Gastroesophageal sphincter (tissue), 4 donors: Measurements from ENCODE around the gene CRYBG1. TPM values are rescaled to one million over a fixed set of nuclear protein-coding genes. Genes with fewer than 3 reads are reported as not detected.

Experiments used
- ATAC-seq: fragments of 150-250 bp; one replicate; pipeline ENCODE4 v1.9.1; 2016; ENCODE audit warnings: mild to moderate bottlenecking, moderate library complexity
- H3K27ac ChIP-seq, 4 donors: fragments of 200-600 bp; sonication (generic) in 3 of 4; 1 replicate in 3 of 4; 2 replicates in 1 of 4; pipeline ENCODE4 v1.5.1; 2016 to 2019
- H3K27me3 ChIP-seq: fragments of 200-600 bp; sonication (generic); one replicate; pipeline ENCODE4 v1.5.1; 2019
- H3K36me3 ChIP-seq, 2 donors: fragments of 200-600 bp; sonication (generic); one replicate each; pipeline ENCODE4 v1.5.1; 2019; ENCODE audit warnings: control low read depth in 1 of 2
- H3K4me1 ChIP-seq, 3 donors: fragments of 200-600 bp; sonication (generic); 1 replicate in 2 of 3; 2 replicates in 1 of 3; pipeline ENCODE4 v1.5.1; 2016 to 2019; ENCODE audit warnings: control low read depth in 2 of 3
- H3K4me3 ChIP-seq, 2 donors: fragments of 200-600 bp; sonication (generic); one replicate each; pipeline ENCODE4 v1.5.1; 2019; ENCODE audit warnings: mild to moderate bottlenecking in 1 of 2, moderate library complexity in 1 of 2
- H3K9me3 ChIP-seq, 3 donors: fragments of 200-600 bp; sonication (generic); one replicate each; pipeline ENCODE4 v1.5.1; 2017 to 2019; ENCODE audit warnings: control low read depth in 2 of 3
- CTCF ChIP-seq, 4 experiments: fragments of 200-600 bp in 2 of 4; fragments of 450-650 bp in 2 of 4; sonication (generic) in 1 of 4; IDR thresholded peaks; one replicate each; pipeline ENCODE4 v1.5.1; 2017 to 2019; ENCODE audit warnings: antibody characterized with exemption in 4 of 4, mild to moderate bottlenecking in 2 of 4, moderate library complexity in 2 of 4
- EP300 ChIP-seq: sonication (generic); formaldehyde crosslinking; IDR thresholded peaks from one replicate; pipeline ENCODE4 v1.6.1; 2017; ENCODE audit warnings: antibody characterized with exemption, mild to moderate bottlenecking
- POLR2A ChIP-seq, 2 donors: fragments of 450-650 bp; IDR thresholded peaks; one replicate each; pipeline ENCODE4 v1.6.1; 2017; ENCODE audit warnings: antibody characterized with exemption in 2 of 2, mild to moderate bottlenecking in 2 of 2, moderate library complexity in 1 of 2
- POLR2AphosphoS5 ChIP-seq: sonication (generic); formaldehyde crosslinking; IDR thresholded peaks from one replicate; pipeline ENCODE4 v1.6.1; 2017; ENCODE audit warnings: antibody characterized with exemption
- WGBS, 2 donors: methylation state at CpG; one replicate each; pipeline ENCODE4 v1.1.5; 2018; ENCODE audit warnings: low coverage in 1 of 2; 5-methylcytosine and 5-hydroxymethylcytosine counted together
- total RNA-seq, 4 donors: library from RNA; depleted of rRNA; stranded (reverse); fragments of >200 nt; gene quantifications; one replicate each; pipeline ENCODE4 v1.1.0, GENCODE V29; 2016

The CRYBG1 gene
- total RNA-seq, 4 donors from 2014 or later, result 3.1 to 10.8 (median 4.1) TPM

- Histone ChIP-seq H3K27ac (no peak overlapping the region), H3K27me3 (no peaks in the 10 kb centered on the region), H3K9me3 (no peaks in the 10 kb centered on the region), H3K4me1 (no peaks in the 10 kb centered on the region), H3K4me3 (no peak overlapping the region), H3K36me3 (peaks cover 0 to 5% of the 10 kb centered on the region in 2 donors)
- no peak for ATAC-seq
- WGBS, 2 donors, result 50 to 66% methylated on average over 6 to 7 of the region's 7 CpGs
- TF ChIP-seq POLR2AphosphoS5, result no peak
- no peak for TF ChIP-seq CTCF (IDR thresholded peaks at IDR 0.05)
- TF ChIP-seq EP300, result no peak
- no peak for TF ChIP-seq POLR2A (IDR thresholded peaks at IDR 0.05)
Observed at GRCh38 chr6:106525107-106525881, 164.8 kb downstream of the CRYBG1 start.

- peaks cover 0 to 5% of the 10 kb centered on the region in 2 donors for H3K36me3 ChIP-seq
- no peak overlapping the region for H3K27ac ChIP-seq
- no peak for ATAC-seq
- H3K27me3 ChIP-seq, result no peaks in the 10 kb centered on the region
- H3K9me3 ChIP-seq, result no peaks in the 10 kb centered on the region
- TF ChIP-seq POLR2AphosphoS5 (no peak), EP300 (no peak), POLR2A (IDR thresholded peaks at IDR 0.05) (no peak), CTCF (IDR thresholded peaks at IDR 0.05) (no peak)
- H3K4me1 ChIP-seq, result no peaks in the 10 kb centered on the region
- 58 to 67% methylated on average over 1 of the region's 1 CpG for WGBS, 2 donors
- no peak overlapping the region for H3K4me3 ChIP-seq
Observed at GRCh38 chr6:106525882-106526275, 165.4 kb downstream of the CRYBG1 start.

GRCh38 chr6:106527117-106527516 is 166.6 kb downstream of the CRYBG1 start:
- WGBS, 2 donors, result 76 to 87% methylated on average over 2 of the region's 2 CpGs
- H3K27me3 ChIP-seq, result no peaks in the 10 kb centered on the region
- no peaks in the 10 kb centered on the region for H3K4me1 ChIP-seq
- no peak for ATAC-seq
- TF ChIP-seq POLR2AphosphoS5 (no peak), CTCF (IDR thresholded peaks at IDR 0.05) (no peak), EP300 (no peak), POLR2A (IDR thresholded peaks at IDR 0.05) (no peak)
- H3K36me3 ChIP-seq, result peaks cover 0 to 5% of the 10 kb centered on the region in 2 donors
- H3K27ac ChIP-seq, result no peak overlapping the region
- H3K4me3 ChIP-seq, result no peak overlapping the region
- H3K9me3 ChIP-seq, result no peaks in the 10 kb centered on the region

GRCh38 chr6:106527979-106528378 is 167.5 kb downstream of the CRYBG1 start:
- H3K4me1 ChIP-seq, result no peaks in the 10 kb centered on the region
- H3K36me3 ChIP-seq, result peaks cover 0 to 5% of the 10 kb centered on the region in 2 donors
- H3K9me3 ChIP-seq, result no peaks in the 10 kb centered on the region
- no peaks in the 10 kb centered on the region for H3K27me3 ChIP-seq
- TF ChIP-seq POLR2AphosphoS5 (no peak), CTCF (IDR thresholded peaks at IDR 0.05) (no peak), EP300 (no peak), POLR2A (IDR thresholded peaks at IDR 0.05) (no peak)
- 36% methylated on average over 2 to 3 of the region's 3 CpGs for WGBS, 2 donors
- no peak overlapping the region for H3K4me3 ChIP-seq
- ATAC-seq, result no peak
- H3K27ac ChIP-seq, result no peak overlapping the region

GRCh38 chr6:106528521-106528920 is 168.0 kb downstream of the CRYBG1 start:
- no peaks in the 10 kb centered on the region for H3K27me3 ChIP-seq
- no peak overlapping the region for H3K27ac ChIP-seq
- ATAC-seq, result no peak
- H3K9me3 ChIP-seq, result no peaks in the 10 kb centered on the region
- peaks cover 0 to 5% of the 10 kb centered on the region in 2 donors for H3K36me3 ChIP-seq
- no peak overlapping the region for H3K4me3 ChIP-seq
- H3K4me1 ChIP-seq, result no peaks in the 10 kb centered on the region
- 56 to 78% methylated on average over 2 of the region's 2 CpGs for WGBS, 2 donors
- TF ChIP-seq EP300 (no peak), POLR2AphosphoS5 (no peak), POLR2A (IDR thresholded peaks at IDR 0.05) (no peak), CTCF (IDR thresholded peaks at IDR 0.05) (no peak)
